HEK293T (cell line): ENCODE results near the gene RGS7.
"Not testable (repeated sequence)": the region's sequence is repeated elsewhere in the genome, so short reads cannot be mapped to it uniquely, and the experiment has no call there.

Experiments
- ARNT ChIP-seq: fragments of 450-650 bp; IDR thresholded peaks from 2 replicates; pipeline ENCODE4 v1.6.1; 2017; ENCODE audit warnings: mild to moderate bottlenecking
- BHLHE40 ChIP-seq: fragments of 450-650 bp; IDR thresholded peaks from 2 replicates; pipeline ENCODE4 v1.6.1; 2016; ENCODE audit warnings: mild to moderate bottlenecking, moderate library complexity, borderline replicate concordance
- FOXA1 ChIP-seq: fragments of 450-650 bp; IDR thresholded peaks from 2 replicates; pipeline ENCODE4 v1.6.1; 2016; ENCODE audit warnings: mild to moderate bottlenecking
- FOXK2 ChIP-seq: fragments of 450-650 bp; IDR thresholded peaks from 2 replicates; pipeline ENCODE4 v1.6.1; 2016; ENCODE audit warnings: mild to moderate bottlenecking
- FOXM1 ChIP-seq: fragments of 450-650 bp; IDR thresholded peaks from 2 replicates; pipeline ENCODE4 v1.6.1; 2017; ENCODE audit warnings: mild to moderate bottlenecking, borderline replicate concordance
- HDGF ChIP-seq: fragments of 450-650 bp; IDR thresholded peaks from 2 replicates; pipeline ENCODE4 v1.6.1; 2017; ENCODE audit warnings: antibody characterized with exemption, borderline replicate concordance
- L3MBTL2 ChIP-seq: fragments of 450-650 bp; conservative IDR thresholded peaks from 2 replicates; pipeline ENCODE4 v1.6.1; 2016; ENCODE audit warnings: mild to moderate bottlenecking
- LEF1 ChIP-seq: fragments of 450-650 bp; IDR thresholded peaks from 2 replicates; pipeline ENCODE4 v1.6.1; 2017; ENCODE audit warnings: mild to moderate bottlenecking, borderline replicate concordance
- NFRKB ChIP-seq: fragments of 450-650 bp; IDR thresholded peaks from 2 replicates; pipeline ENCODE4 v1.6.1; 2016; ENCODE audit warnings: mild to moderate bottlenecking, moderate library complexity
- SP1 ChIP-seq: fragments of 450-650 bp; IDR thresholded peaks from 2 replicates; pipeline ENCODE4 v1.6.1; 2017
- TARDBP ChIP-seq: fragments of 450-650 bp; IDR thresholded peaks from 2 replicates; pipeline ENCODE4 v1.6.1; 2016
- ZNF384 ChIP-seq: fragments of 450-650 bp; IDR thresholded peaks from 2 replicates; pipeline ENCODE4 v1.6.1; 2016
- TF ChIP-seq, protein P1 (sequence below): fragments of 450-650 bp; IDR thresholded peaks from 2 replicates; pipeline ENCODE4 v1.6.1; 2016

DNA sequence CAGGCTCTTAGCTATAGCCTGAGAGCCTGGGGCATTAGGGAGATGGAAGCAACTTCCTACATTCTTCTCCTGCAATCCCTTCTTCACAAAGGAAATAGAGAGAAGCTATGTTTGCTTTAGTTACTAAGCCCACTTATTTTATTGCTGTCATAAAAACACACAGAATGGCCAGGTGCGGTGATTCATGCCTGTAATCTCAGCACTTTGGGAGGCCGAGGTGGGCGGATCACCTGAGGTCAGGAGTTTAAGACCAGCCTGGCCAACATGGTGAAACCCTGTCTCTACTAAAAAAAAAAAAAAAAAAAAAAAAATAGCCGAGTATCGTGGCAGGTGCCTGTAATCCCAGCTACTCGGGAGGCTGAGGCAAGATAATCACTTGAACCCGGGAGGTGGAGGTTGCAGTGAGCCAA is 573.3 kb downstream of the RGS7 start:
- TF ChIP-seq FOXM1, FOXA1, TARDBP, SP1, L3MBTL2, NFRKB, FOXK2, LEF1, ARNT, HDGF, BHLHE40: not testable (repeated sequence)
- TF ChIP-seq, protein P1, sequence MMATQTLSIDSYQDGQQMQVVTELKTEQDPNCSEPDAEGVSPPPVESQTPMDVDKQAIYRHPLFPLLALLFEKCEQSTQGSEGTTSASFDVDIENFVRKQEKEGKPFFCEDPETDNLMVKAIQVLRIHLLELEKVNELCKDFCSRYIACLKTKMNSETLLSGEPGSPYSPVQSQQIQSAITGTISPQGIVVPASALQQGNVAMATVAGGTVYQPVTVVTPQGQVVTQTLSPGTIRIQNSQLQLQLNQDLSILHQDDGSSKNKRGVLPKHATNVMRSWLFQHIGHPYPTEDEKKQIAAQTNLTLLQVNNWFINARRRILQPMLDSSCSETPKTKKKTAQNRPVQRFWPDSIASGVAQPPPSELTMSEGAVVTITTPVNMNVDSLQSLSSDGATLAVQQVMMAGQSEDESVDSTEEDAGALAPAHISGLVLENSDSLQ: not testable (repeated sequence)
- TF ChIP-seq ZNF384: peak; percentile 73
